Measurements from ENCODE around the gene NSUN6.
"Not testable (repeated sequence)": the region's sequence is repeated elsewhere in the genome, so short reads cannot be mapped to it uniquely, and the experiment has no call there.

Gene NSUN6

DNA sequence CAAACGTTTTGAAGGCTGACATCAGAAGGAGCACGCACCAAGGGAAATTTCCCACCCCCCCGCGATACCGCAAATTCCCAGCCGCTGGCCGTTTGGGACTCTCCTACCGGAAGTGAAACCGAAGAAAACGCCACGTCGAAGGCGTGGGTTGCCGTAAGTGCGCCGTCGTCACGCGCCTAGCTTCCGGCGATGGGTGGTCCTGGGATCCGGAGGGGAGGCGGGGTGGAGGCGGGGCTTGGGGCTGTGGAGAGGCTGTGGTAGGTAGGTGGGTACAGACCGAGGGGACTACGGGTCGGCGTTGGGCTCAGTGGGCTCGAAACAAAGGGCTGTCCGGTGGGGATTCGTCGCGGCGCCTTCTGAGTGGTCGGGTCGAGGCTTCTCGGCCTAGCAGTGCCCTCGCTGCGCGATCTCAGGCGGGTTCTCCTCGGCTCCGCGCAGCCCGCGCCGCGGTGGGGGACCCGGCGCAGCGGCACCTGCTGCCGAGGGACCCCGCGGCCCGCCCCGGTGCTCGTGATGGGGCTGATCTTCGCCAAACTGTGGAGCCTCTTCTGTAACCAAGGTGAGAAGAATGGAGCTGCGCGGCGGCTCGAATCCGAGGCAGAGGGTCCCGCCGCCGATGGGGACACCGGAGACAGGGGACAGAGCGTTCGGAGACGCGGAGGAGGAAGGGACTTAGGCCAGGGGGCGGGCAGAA, 7.9 kb upstream of the NSUN6 start, which contains the start of gene ARL5B:
Gene ARL5B, plus strand, starts transcription at position 307 of the 694 bp plus-strand sequence. Its CDS starts 207 bp downstream, at position 514.
- DNase-seq (ENCODE audit: low spot score): peak; percentile 71

- DNase-seq (ENCODE audit: low spot score): no peak
Observed at GRCh38 chr10:18658271-18659124, 7.1 kb upstream of the NSUN6 start.

- no peak for DNase-seq (ENCODE audit: low spot score)
Observed at GRCh38 chr10:18656724-18657123, 5.3 kb upstream of the NSUN6 start.

DNA sequence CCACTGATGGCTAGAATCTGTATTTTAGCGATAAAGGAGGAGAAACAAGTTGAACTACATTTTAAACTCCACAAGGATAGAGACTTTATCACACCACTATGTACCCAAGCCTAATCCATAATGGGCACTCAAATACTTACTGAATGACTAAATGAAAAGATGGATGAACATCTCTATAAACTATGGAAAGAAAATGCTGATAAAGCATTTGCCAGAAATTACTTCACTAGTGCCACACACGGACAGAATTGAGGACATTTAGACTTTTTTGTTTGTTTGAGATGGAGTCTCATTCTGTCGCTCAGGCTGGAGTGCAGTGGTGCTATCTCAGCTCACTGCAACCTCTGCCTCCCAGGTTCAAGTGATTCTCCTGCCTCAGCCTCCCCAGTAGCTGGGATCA, 1.7 kb upstream of the NSUN6 start:
- DNase-seq (ENCODE audit: low spot score): no peak

DNA sequence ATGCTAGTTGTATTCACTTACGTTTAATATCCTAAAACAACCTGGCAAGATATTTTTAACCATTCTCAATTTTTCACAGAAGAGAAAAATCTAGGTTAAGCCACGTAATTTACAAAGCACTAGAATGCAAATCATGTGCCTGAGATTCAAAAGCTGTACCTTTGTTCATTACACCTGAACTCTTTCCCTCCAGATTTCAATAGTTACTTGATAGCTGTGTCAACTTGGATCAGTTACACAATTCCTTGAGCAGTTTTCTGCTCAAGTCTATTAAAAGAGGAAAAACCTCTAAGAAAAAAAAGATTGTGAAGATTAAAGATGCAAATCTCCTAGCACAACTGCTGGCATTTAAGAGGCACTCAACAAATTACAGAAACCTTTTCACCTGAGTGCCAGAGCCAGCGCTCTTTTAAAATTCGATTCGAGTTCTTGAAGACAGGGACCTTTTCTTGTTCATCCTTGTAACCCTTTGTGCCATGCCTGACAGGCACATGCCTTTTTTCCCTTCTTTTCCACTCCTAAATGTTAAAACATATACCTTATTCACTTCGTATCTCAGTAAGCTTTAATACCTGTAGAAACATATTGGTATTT, 886 bp downstream of the NSUN6 start:
- no peak for DNase-seq (ENCODE audit: low spot score)

DNA sequence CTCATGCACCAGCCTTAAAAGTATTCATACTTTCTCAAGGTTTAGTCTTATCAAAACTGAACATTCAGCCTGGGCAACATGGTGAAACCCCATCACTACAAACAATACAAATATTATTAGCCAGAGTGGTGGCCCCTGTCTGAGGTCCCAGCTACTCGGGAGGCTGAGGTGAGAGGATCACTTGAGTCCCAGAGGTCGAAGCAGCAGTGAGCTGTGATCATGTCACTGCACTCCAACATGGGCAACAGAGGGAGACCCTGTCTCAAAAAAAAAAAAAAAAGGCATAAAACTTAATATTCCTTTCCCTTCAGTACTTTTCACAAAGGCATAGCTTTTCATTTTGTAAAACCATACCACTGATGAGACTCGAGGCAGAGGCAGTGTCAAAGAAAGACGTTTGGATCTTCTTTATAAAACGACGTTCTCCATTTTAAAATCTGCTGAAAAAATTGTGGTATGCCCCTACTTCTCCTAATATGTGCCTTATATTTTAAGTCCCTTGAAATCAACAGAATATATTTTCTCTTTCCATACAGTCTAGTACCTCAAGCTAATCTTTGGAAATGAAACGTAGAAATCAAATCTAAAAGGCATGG, 1.9 kb downstream of the NSUN6 start:
- no peak for DNase-seq (ENCODE audit: low spot score)

DNA sequence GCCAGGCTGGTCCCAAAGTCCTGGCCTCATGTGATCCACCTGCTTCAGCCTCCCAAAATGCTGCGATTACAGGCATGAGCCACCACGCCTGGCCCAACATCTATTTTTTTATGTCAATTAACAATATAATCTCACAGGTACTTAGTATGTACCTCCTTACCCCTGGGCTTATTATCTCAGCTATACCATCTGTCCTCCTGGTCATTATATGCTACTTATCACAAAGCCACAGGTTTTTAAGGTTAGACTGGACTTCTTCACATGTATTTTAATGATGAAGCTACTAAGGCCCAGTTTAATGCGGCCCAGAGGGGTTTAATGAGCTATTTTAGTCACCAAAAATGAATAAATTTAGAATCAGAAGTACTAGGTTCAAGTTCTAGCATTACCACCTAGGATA, 3.4 kb downstream of the NSUN6 start:
- DNase-seq (ENCODE audit: low spot score): no peak

- no peak for DNase-seq (ENCODE audit: low spot score)
Observed at GRCh38 chr10:18647151-18647550, 4.2 kb downstream of the NSUN6 start.

DNA sequence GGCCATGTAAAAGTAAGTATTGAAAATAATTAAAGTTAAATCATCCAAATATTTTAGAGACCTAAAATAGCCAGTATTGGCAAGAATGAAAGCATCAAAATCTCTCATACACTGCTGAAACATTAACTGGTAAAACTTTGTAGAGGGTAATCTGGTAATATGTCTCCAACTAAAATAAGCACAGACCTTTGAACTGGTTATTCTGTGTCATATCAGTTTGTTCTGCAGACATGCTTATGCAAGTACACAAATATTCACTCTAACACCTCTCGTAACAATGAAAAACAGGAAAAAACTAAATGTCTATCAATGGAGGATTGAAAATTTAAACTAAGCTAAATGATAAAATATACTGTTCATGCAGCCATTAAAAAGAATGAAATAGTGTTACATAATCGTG, 11.7 kb downstream of the NSUN6 start:
- DNase-seq (ENCODE audit: low spot score): not testable (repeated sequence)

GRCh38 chr10:18637400-18637799, 14.0 kb downstream of the NSUN6 start:
- not testable (repeated sequence) for DNase-seq (ENCODE audit: low spot score)

GRCh38 chr10:18635995-18636394, 15.4 kb downstream of the NSUN6 start:
- DNase-seq (ENCODE audit: low spot score): no peak

DNA sequence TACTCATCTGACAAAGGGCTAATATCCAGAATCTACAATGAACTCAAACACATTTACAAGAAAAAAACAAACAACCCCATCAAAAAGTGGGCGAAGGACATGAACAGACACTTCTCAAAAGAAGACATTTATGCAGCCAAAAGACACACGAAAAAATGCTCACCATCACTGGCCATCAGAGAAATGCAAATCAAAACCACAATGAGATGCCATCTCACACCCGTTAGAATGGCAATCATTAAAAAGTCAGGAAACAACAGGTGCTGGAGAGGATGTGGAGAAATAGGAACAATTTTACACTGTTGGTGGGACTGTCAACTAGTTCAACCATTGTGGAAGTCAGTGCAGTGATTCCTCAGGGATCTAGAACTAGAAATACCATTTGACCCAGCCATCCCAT, 18.9 kb downstream of the NSUN6 start:
- DNase-seq (ENCODE audit: low spot score): not testable (repeated sequence)

DNA sequence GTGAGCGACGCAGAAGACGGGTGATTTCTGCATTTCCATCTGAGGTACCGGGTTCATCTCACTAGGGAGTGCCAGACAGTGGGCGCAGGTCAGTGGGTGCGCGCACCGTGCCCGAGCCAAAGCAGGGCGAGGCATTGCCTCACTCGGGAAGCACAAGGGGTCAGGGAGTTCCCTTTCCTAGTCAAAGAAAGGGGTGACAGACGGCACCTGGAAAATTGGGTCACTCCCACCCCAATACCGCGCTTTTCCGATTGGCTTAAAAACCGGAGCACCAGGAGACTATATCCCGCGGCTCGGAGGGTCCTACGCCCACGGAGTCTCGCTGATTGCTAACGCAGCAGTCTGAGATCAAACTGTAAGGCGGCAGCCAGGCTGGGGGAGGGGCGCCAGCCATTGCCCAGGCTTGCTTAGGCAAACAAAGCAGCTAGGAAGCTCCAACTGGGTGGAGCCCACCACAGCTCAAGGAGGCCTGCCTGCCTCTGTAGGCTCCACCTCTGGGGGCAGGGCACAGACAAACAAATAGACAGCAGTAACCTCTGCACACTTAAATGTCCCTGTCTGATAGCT, 23.9 kb downstream of the NSUN6 start:
- not testable (repeated sequence) for DNase-seq (ENCODE audit: low spot score)

DNA sequence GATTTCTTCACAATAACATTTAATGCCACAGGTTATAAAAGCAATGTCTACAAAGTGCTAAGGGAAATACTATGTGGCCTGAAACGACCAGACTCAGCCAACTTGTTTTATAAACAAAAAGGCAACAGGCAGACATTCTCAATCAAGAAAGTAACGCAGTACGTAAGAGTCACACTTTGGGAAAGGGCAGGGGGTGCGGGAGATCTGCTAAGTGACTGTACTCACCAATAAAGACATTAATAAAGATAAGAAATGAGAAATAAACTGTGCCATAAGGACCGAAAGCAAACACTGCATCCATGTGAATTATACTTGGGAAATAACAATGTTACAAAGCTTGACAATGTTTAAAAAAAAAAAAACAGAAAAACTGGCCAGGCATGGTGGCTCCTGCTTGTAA, 25.5 kb downstream of the NSUN6 start:
- no peak for DNase-seq (ENCODE audit: low spot score)

GRCh38 chr10:18623671-18624070, 27.7 kb downstream of the NSUN6 start:
- not testable (repeated sequence) for DNase-seq (ENCODE audit: low spot score)

DNA sequence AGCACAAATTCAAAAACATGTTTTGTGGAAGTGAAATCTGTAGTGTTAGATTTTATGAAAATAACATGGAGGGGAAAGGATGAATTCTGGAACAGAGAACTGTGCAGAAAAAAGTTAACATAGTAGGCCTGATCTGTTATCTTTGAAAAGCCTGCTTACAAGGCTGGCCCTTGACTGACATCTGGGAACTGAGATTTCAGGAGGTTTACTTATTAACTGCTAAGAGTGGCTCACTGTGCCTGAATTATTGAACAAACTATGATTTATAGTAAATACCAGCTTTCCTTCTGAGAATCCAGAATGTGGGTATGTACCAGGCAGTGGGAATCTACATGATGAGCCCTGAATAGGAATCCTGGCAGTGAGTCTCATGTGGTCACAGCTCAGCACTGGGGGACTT, 30.5 kb downstream of the NSUN6 start:
- DNase-seq (ENCODE audit: low spot score): no peak

DNA sequence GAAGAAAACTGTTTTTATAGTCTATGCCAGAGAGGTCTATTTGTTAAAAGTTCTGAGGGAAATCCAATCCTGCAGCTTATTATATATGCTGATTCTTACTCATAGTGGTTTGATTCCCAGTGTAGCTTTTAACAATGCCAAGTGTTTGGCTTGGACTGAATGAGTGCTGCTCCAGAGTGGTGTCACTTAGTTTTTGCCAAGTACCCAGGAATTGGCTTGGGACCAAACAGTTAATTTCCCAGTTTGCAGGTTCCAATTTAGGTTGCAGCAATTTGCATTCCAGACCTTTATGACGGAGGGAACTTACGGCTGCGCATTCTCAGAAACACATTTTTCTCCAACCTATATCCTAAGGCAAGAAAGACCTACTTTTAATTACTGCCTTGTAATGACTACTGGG, 32.4 kb downstream of the NSUN6 start:
- no peak for DNase-seq (ENCODE audit: low spot score)

DNA sequence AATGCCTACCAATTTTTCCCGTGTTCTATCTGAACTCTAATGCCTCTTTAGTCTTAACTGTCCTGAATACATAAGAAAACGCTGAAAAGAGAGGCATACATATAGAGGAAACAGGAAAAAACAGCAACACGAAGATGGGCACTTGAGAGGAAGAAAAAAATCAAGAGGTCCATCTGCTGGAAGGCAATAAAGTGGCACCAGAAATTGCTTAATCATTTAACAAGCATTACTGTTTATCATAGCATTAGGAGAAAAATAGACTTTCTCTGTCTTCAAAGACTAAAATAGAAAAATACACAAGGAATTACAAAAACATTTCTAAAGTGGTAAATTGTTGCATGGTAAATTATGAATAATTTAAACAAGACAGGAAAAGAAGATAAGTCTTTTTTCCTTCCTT, 35.0 kb downstream of the NSUN6 start:
- no peak for DNase-seq (ENCODE audit: low spot score)

DNA sequence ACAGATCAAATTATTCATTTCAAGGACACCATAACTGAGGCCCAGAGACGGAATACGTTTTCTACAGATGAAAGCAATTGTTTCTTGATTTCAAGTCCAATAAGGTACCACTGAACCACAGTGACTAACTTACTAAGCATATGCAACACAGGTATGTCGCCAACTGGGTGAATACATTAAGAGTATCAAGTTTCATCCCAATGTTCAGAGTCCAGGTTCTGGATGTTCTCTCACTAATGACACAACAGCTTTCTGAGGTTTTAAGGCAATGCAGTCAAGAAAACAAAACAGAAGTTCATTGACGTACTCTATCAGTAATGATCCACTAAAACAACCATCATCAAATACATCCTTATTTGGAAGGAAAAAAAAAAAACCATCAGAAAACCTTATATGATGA, 35.8 kb downstream of the NSUN6 start:
- DNase-seq (ENCODE audit: low spot score): no peak

- DNase-seq (ENCODE audit: low spot score): no peak
Observed at GRCh38 chr10:18611168-18611567, 40.2 kb downstream of the NSUN6 start.

GRCh38 chr10:18610517-18610916, 40.9 kb downstream of the NSUN6 start:
- peak; percentile 42 for DNase-seq (ENCODE audit: low spot score)

- DNase-seq (ENCODE audit: low spot score): no peak
Observed at GRCh38 chr10:18608596-18608995, 42.8 kb downstream of the NSUN6 start.
